OCI-M1 (cell line): Measurements from ENCODE around the gene CUEDC1.

Experiments
- DNase-seq: peaks from one replicate; lab custom pipeline; 2025; lab: John Stamatoyannopoulos, UW

Gene CUEDC1

GRCh38 chr17:57915985-57916757, 39.0 kb downstream of the CUEDC1 start:
- DNase-seq: no peak

- no peak for DNase-seq
Observed at GRCh38 chr17:57915544-57915943, 39.7 kb downstream of the CUEDC1 start.

GRCh38 chr17:57914273-57915142, 40.7 kb downstream of the CUEDC1 start:
- DNase-seq: no peak

DNA sequence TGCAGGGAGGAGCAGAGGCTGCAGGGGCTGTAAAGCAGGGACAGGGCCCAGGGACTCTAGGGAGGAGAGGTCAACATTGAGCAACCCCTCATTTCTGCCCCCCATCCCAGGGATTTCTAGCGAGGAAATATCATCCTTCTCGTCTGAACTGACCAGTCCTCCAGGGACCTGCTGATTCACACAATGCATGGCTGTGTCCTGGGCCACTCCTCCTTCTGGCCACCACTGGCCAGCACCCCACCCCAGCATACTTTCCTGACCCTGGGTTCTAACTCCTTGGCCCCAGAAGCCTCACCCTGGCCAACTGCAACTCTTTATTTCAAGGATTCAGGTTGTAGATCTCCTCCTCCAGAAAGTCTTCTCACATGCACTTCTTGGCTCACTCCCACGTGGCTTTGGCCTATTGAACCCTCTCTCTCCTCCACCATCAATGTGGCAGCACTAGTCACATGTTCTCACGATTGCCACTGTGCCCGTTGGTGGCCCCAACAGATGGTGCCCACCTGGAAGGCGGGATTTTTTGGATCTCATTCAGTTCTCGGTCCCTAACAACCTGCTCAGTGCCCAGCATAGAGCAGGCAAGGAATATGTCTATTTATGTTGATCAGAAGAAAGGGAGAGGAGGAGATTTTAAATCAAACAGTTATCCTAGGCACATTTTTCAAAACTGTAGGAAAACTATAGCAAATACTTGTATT, 41.5 kb downstream of the CUEDC1 start:
- DNase-seq: no peak

DNA sequence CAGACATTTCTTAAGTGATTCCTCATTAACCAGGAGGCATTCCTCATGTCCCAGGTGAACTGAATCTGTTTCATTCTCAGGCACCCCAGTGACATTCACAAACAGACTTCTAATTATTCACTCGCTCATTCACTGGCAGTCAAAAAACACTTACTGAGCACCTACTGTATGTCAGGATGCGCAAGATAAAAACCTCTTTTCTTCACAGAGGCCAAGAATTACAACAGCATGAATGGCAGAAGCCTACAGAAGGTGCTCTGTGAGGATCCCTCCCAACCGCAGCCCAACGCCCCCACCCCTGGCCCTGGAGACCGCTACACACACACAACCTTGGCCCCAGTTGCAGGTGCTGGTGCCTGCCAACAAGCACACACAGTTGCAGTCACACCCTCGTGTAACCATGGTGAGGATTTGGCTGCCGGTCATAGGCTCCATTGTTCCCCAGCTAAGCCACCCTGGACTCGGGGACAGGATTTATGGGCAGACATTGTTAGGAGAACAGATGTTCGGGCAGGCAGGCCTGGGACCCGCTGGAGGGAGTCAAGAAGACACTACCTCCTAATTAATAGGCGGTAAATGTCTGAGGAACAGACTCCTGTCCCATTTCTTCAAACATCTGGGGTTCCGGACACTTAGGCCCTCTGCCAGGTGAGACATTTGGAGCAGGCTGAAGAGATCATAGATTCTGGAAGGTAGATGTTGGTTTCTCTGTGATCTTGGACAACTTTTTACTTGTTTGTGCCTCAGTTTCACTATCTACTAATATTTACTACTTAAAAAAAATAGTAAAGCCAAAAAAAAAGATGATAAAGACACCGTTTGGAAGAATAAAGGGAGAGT, 43.2 kb downstream of the CUEDC1 start:
- no peak for DNase-seq

DNA sequence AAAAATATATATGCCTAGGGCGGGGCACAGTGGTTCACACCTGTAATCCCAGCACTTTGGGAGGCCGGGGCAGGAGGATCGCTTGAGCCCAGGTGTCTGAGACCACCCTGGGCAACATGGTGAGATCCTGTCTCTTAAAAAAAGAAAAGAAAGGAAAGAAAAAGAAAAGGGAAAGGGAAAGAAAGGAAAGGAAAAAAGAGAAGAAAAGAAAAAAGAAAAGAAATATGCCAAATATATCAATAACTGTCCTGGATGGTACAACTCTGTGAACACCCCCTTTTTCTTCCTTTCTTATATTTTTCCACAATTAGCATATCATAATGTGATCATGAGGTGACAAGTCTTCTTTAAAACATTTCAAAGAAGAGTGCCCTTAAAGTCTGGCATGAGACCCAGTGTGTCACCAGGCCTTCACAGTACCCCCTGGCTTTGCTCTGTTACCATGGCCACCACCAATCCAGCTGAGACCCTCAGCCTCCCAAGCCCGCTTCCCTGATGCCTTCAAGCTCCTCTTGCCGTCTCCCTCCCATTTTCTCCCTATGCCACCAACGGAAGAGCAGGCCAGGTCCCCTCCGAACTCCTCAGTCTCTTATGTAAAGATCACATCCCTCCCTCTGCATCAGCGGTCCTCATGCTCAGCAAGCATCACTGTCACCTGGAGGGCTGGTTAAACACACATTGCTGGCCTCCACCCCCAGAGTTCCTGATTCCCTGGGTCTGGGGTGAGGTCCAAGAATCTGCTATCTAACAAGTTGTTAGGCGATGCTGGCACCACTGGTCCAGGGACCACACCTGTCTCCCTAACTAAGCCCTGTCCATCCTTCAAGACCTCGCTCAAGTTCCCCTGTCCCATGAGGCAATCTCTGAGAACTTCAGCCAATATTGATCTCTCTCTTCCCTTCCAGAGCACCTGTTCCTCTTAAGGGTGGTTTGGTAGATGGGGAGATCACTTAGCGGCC, 44.5 kb downstream of the CUEDC1 start:
- no peak for DNase-seq

- DNase-seq: no peak
Observed at GRCh38 chr17:57909551-57909950, 45.7 kb downstream of the CUEDC1 start.

DNA sequence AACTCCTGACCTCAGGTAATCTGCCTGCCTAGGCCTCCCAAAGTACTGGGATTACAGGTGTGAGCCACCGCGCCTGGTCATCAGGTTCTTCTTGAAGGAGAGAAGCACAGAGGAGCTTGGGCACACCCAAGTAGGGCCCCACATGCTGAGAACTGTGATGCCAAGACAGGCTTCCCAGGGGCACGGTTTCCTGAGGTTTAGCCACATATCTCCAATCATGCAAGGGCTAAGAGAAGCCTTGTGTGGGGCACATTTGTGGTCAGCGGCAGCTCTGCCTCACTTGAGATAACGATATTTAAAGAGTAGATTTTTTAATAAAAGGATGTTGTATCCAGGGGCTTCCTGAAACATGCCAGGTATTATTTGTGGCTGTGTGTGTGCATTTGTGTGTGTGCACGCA, 46.9 kb downstream of the CUEDC1 start:
- DNase-seq: peak; percentile 54

GRCh38 chr17:57906910-57907309, 48.3 kb downstream of the CUEDC1 start:
- DNase-seq: no peak

GRCh38 chr17:57905875-57906455, 49.2 kb downstream of the CUEDC1 start:
- DNase-seq: no peak

DNA sequence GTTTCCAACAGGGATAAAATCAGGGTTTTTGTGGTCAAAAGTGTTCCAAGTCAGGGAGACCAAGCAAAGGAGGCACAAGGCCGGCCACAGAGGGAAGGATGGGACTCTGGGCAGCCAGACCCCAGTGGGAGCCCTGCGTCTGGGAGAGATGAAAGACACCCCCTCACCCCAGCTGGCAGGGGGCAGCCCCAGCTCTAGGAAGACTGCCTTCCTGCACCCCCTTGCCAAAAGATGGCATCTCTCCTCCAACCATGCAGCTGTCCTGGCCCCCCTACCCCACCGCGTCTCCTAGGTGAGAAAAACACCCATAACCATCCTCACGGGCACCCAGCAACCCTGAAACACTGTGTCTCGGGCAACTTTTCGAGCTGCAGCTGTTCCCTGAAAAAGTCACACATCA, 51.3 kb downstream of the CUEDC1 start:
- no peak for DNase-seq

- peak; percentile 78 for DNase-seq
Observed at GRCh38 chr17:57902800-57903759, 52.1 kb downstream of the CUEDC1 start.

DNA sequence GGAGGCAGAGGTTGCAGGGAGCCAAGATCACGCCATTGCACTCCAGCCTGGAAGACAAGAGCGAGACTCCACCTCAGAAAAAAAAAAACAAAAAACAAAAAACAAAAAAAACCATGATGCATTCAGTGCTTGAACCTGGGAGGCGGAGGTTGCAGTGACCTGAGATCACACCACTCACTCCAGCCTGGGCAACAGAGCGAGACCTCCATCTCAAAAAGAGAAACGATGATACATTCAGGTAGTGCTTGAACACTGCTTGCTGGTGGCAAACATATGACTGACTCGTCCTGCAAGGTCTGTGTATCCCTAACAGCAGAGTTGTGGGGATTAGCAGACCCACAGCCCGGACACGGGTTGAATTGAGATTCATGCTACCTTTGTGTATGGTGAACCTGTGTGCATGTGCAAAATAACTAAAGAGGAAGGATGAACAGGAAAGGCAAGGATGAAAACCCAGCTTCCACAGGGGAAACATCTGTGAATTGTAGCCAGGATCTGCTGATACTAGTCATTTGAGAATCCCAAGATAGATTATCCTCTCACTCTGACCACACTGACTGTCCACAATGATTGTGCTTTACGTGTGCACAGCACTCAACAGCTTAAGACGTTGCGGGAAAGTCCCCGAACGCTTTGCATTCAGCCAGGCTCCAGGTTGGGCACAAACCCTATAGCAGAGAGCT, 53.0 kb downstream of the CUEDC1 start:
- no peak for DNase-seq

DNA sequence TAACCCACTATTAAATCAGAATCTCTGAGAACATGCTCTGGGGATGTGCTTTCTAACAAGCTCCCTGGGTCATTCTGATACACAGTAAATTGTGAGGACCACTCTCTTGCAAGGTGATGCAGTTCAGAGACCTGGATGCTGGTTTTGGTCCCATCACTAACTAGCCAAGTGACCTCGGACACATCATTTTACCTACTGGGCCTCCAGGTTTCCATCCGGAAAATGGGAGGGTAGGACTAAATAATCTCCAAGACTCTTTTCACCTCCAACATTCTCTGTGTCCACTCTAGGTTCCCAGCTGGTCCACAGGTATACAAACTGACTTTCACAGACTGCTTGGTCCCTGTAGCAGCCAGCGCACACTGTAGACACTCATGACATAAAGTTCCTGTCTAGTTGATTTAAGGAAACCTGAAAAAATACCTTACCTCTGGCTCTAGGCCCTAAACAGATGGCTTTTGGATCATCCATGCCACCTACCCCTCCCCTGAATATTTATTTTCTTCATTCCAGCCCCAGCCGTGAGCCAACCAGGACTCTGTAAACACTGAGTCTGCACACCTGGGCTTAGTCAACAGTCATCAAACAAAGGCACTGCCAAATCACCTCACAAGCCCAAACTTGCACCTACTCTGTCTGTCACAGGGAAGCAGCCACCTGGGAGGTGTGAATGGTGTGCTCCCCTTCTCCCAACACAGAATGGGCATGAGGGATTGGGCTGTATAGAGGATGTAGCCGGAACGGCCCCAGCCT, 54.0 kb downstream of the CUEDC1 start:
- no peak for DNase-seq

DNA sequence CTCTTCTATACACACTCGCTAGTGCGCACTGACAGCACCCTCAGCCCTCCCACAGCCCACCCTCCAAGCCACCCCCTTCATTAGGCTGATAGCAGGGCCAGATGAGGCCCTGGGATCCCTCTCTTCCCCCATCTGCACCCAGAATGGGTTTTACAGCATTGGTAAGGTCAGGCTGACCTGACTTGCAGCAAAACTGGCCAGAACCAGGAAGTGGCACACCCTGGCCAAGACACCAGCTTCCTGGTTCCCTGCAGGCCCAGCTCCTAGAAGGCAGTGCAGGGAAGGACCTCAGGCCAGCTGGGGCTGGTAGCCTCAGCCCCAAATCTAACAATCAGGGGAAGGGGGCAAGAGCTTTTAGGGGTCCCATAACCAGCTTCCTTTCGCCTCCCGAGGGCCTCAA, 55.4 kb downstream of the CUEDC1 start:
- peak; percentile 21 for DNase-seq

GRCh38 chr17:57899391-57899790, 55.8 kb downstream of the CUEDC1 start:
- DNase-seq: no peak

- DNase-seq: no peak
Observed at GRCh38 chr17:57898487-57899311, 56.5 kb downstream of the CUEDC1 start.
